Loucy (cell line): ENCODE measurements around the gene OR56B1.

Source experiments
- H2AFZ ChIP-seq: fragments of 200-600 bp; sonication (generic); 2 replicates; pipeline ENCODE4 v1.6.0; 2016; ENCODE audit warnings: antibody characterized with exemption, mild to moderate bottlenecking, low read length, moderate library complexity
- H3F3A ChIP-seq: fragments of 200-600 bp; 2 replicates; pipeline ENCODE4 v1.6.0; 2016; ENCODE audit warnings: antibody characterized with exemption, low read depth, mild to moderate bottlenecking
- H3K27me3 ChIP-seq: fragments of 200-600 bp; sonication (generic); 2 replicates; pipeline ENCODE4 v1.6.1; 2014; ENCODE audit warnings: low read length, mild to moderate bottlenecking; ENCODE audit not compliant: insufficient read depth, poor library complexity, severe bottlenecking
- H3K36me3 ChIP-seq: fragments of 200-600 bp; sonication (generic); 2 replicates; pipeline ENCODE4 v1.6.1; 2016; ENCODE audit warnings: low read length; ENCODE audit not compliant: insufficient read depth
- H3K4me1 ChIP-seq: fragments of 200-600 bp; sonication (generic); 2 replicates; pipeline ENCODE4 v1.5.1; 2014; ENCODE audit warnings: low read length, mild to moderate bottlenecking; ENCODE audit not compliant: insufficient read depth, poor library complexity, severe bottlenecking
- H3K4me2 ChIP-seq: fragments of 200-600 bp; sonication (generic); 2 replicates; pipeline ENCODE4 v1.6.0; 2014; ENCODE audit warnings: antibody characterized with exemption, low read length, low read depth, mild to moderate bottlenecking; ENCODE audit not compliant: poor library complexity, severe bottlenecking
- H3K4me3 ChIP-seq: fragments of 200-600 bp; sonication (generic); 2 replicates; pipeline ENCODE4 v1.5.1; 2014; ENCODE audit warnings: low read length, mild to moderate bottlenecking, mixed read lengths; ENCODE audit not compliant: poor library complexity, severe bottlenecking
- H3K79me2 ChIP-seq: fragments of 200-600 bp; sonication (generic); 2 replicates; pipeline ENCODE4 v1.6.1; 2014; ENCODE audit warnings: low read length; ENCODE audit not compliant: insufficient read depth
- H3K9ac ChIP-seq: fragments of 200-600 bp; sonication (generic); 2 replicates; pipeline ENCODE4 v1.6.0; 2014; ENCODE audit warnings: mild to moderate bottlenecking, low read depth, low read length, moderate library complexity; ENCODE audit not compliant: poor library complexity, severe bottlenecking
- H3K9me2 ChIP-seq: fragments of 200-600 bp; sonication (generic); replicated peaks from 2 replicates; pipeline ENCODE4 v1.6.1; 2016; ENCODE audit warnings: low read depth, low read length, mixed read lengths
- H3K9me3 ChIP-seq: fragments of 200-600 bp; sonication (generic); 2 replicates; pipeline ENCODE4 v1.6.1; 2014; ENCODE audit warnings: mild to moderate bottlenecking, antibody characterized with exemption, low read length, low read depth; ENCODE audit not compliant: insufficient read depth
- H4K20me1 ChIP-seq: fragments of 200-600 bp; sonication (generic); 2 replicates; pipeline ENCODE4 v1.6.0; 2014; ENCODE audit warnings: antibody characterized with exemption, low read length, mild to moderate bottlenecking; ENCODE audit not compliant: insufficient read depth, poor library complexity, severe bottlenecking
- CTCF ChIP-seq: fragments of 200-600 bp; sonication (generic); conservative IDR thresholded peaks from 2 replicates; pipeline ENCODE4 v1.5.1; 2014; ENCODE audit warnings: mild to moderate bottlenecking, antibody characterized with exemption, low read length
- EZH2phosphoT487 ChIP-seq: fragments of 200-600 bp; IDR thresholded peaks from 2 replicates; pipeline ENCODE4 v1.6.1; 2018; ENCODE audit warnings: antibody characterized with exemption, mild to moderate bottlenecking, moderate library complexity, borderline replicate concordance

Gene OR56B1

GRCh38 chr11:5726351-5726750 lies 9.9 kb upstream of the OR56B1 start:
- Histone ChIP-seq H3K4me3 (no peak overlapping the region), H2AFZ (no peak overlapping the region), H3K79me2 (no peaks in the 10 kb centered on the region), H3K4me1 (no peaks in the 10 kb centered on the region), H3K9me2 (no peaks in the 10 kb centered on the region), H4K20me1 (no peaks in the 10 kb centered on the region), H3K9me3 (no peaks in the 10 kb centered on the region), H3K9ac (no peak overlapping the region), H3K4me2 (no peak overlapping the region), H3K36me3 (no peaks in the 10 kb centered on the region), H3F3A (no peaks in the 10 kb centered on the region), H3K27me3 (no peaks in the 10 kb centered on the region)
- TF ChIP-seq EZH2phosphoT487 (no peak), CTCF (no peak)

DNA sequence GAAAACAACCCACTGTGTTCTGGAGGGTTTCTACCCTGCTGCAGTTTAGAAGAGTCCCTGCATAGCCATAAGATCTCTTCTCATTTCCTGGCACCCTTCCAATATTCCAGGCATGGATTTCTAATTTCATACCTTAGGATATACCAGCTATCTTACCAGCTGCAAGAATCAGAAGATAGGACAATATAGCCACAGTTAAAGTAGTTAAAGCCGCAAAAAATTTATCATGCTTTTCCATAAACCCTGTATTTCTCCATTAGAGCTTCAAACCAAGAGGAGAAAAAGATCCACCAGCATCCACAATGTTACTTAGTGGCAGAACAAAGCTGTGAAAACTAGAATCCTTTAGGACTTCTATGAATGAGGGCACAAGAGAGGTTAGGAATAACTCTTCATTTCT lies 8.6 kb upstream of the OR56B1 start:
- TF ChIP-seq CTCF (no peak), EZH2phosphoT487 (no peak)
- no peaks in the 10 kb centered on the region for H3K4me1 ChIP-seq
- H4K20me1 ChIP-seq: no peaks in the 10 kb centered on the region
- H3F3A ChIP-seq: no peaks in the 10 kb centered on the region
- no peaks in the 10 kb centered on the region for H3K9me3 ChIP-seq
- no peaks in the 10 kb centered on the region for H3K36me3 ChIP-seq
- 0 out of 2 replicates have a peak, but pooled peaks cover 4% of the 10 kb centered on the region for H3K9me2 ChIP-seq
- H3K4me3 ChIP-seq: no peak overlapping the region
- no peak overlapping the region for H2AFZ ChIP-seq
- H3K79me2 ChIP-seq: no peaks in the 10 kb centered on the region
- H3K27me3 ChIP-seq: no peaks in the 10 kb centered on the region
- no peak overlapping the region for H3K9ac ChIP-seq
- no peak overlapping the region for H3K4me2 ChIP-seq

DNA sequence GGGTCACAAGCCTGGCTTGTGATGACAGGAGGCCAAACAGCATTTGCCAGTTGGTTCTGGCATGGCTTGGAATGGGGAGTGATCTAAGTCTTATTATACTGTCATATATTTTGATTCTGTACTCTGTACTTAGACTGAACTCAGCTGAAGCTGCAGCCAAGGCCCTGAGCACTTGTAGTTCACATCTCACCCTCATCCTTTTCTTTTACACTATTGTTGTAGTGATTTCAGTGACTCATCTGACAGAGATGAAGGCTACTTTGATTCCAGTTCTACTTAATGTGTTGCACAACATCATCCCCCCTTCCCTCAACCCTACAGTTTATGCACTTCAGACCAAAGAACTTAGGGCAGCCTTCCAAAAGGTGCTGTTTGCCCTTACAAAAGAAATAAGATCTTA lies 843 bp downstream of the OR56B1 start:
- Histone ChIP-seq H3K9ac (no peak overlapping the region), H3K4me1 (no peaks in the 10 kb centered on the region), H3K4me2 (no peak overlapping the region), H3K9me3 (no peaks in the 10 kb centered on the region), H2AFZ (no peak overlapping the region), H3K4me3 (no peak overlapping the region), H3F3A (no peaks in the 10 kb centered on the region), H3K9me2 (0 out of 2 replicates have a peak, but pooled peaks cover 5% of the 10 kb centered on the region), H4K20me1 (no peaks in the 10 kb centered on the region), H3K79me2 (no peaks in the 10 kb centered on the region), H3K36me3 (no peaks in the 10 kb centered on the region), H3K27me3 (no peaks in the 10 kb centered on the region)
- TF ChIP-seq EZH2phosphoT487 (no peak), CTCF (no peak)
